Keratinocyte (primary cell): ENCODE measurements around the gene TMEM151A. TPM values are rescaled to one million over a fixed set of nuclear protein-coding genes. Genes with fewer than 3 reads are reported as not detected.

ENCODE experiments used
- DNase-seq: peaks from one replicate; pipeline ENCODE4 v3.0.0-alpha.2; 2011; ENCODE audit warnings: low read depth, missing footprints, low spot score
- FAIRE-seq: peaks from 2 replicates; lab custom pipeline; 2011; peaks lifted over from hg19 to GRCh38; lab: Jason Lieb, UNC
- H2AFZ ChIP-seq: 2 replicates; pipeline ENCODE4 v1.6.0; 2012; ENCODE audit warnings: low read length, control low read depth, inconsistent platforms; ENCODE audit not compliant: control insufficient read depth
- H3K27ac ChIP-seq: 2 replicates; pipeline ENCODE4 v1.5.1; 2011; ENCODE audit warnings: low read length; ENCODE audit not compliant: control insufficient read depth, insufficient read depth
- H3K27me3 ChIP-seq: 3 replicates; pipeline ENCODE4 v1.6.0; 2011; ENCODE audit warnings: low read length; ENCODE audit not compliant: control insufficient read depth, insufficient read depth; ENCODE audit errors: extremely low read depth
- H3K36me3 ChIP-seq, 2 experiments: 2 replicates in 1 of 2; 3 replicates in 1 of 2; pipeline ENCODE4 v1.5.1; 2011; ENCODE audit warnings: low read length in 2 of 2, mild to moderate bottlenecking in 1 of 2; ENCODE audit not compliant: control insufficient read depth in 2 of 2, insufficient read depth in 2 of 2; ENCODE audit errors: extremely low read depth in 1 of 2
- H3K4me1 ChIP-seq: 3 replicates; pipeline ENCODE4 v1.5.1; 2011; ENCODE audit warnings: low read length; ENCODE audit not compliant: control insufficient read depth, insufficient read depth; ENCODE audit errors: extremely low read depth
- H3K4me2 ChIP-seq: 3 replicates; pipeline ENCODE4 v1.6.0; 2011; ENCODE audit warnings: low read depth, low read length; ENCODE audit not compliant: control insufficient read depth, insufficient read depth; ENCODE audit errors: extremely low read depth
- H3K4me3 ChIP-seq, 3 experiments: fragments of 200-600 bp in 1 of 3; sonication (generic) in 1 of 3; 2 replicates in 2 of 3; 3 replicates in 1 of 3; pipeline ENCODE4 v1.5.1; 2011 to 2016; ENCODE audit warnings: low read length in 3 of 3, mild to moderate bottlenecking in 3 of 3, control low read depth in 2 of 3, inconsistent platforms in 1 of 3, low read depth in 1 of 3, mixed read lengths in 1 of 3, mixed run types in 1 of 3, moderate library complexity in 1 of 3; ENCODE audit not compliant: control insufficient read depth in 2 of 3, insufficient read depth in 2 of 3; ENCODE audit errors: extremely low read depth in 1 of 3
- H3K79me2 ChIP-seq: 2 replicates; pipeline ENCODE4 v1.6.0; 2012; ENCODE audit warnings: low read length; ENCODE audit not compliant: control insufficient read depth, insufficient read depth
- H3K9ac ChIP-seq: 3 replicates; pipeline ENCODE4 v1.6.0; 2011; ENCODE audit warnings: low read length; ENCODE audit not compliant: control insufficient read depth, insufficient read depth; ENCODE audit errors: extremely low read depth
- H3K9me1 ChIP-seq: 3 replicates; pipeline ENCODE4 v1.6.0; 2011; ENCODE audit warnings: low read length; ENCODE audit not compliant: control insufficient read depth, insufficient read depth; ENCODE audit errors: extremely low read depth
- H3K9me3 ChIP-seq: 2 replicates; pipeline ENCODE4 v1.5.1; 2012; ENCODE audit warnings: low read depth, low read length; ENCODE audit not compliant: control insufficient read depth
- H4K20me1 ChIP-seq: 3 replicates; pipeline ENCODE4 v1.6.0; 2011; ENCODE audit warnings: low read length; ENCODE audit not compliant: control insufficient read depth, insufficient read depth; ENCODE audit errors: extremely low read depth
- EZH2 ChIP-seq: IDR thresholded peaks from one replicate; pipeline ENCODE4 v1.6.1; 2012; ENCODE audit warnings: inconsistent platforms, mild to moderate bottlenecking, low read length, moderate library complexity
- dilution Hi-C: fragments of 300-500 bp; cut with MboI; formaldehyde crosslinking; loops from one replicate; pipeline ENCODE4 v1.7.0; 2020; ENCODE audit warnings: low sequenced_read_pairs; ENCODE audit not compliant: extremely low pct_ligation_motif_present
- polyA plus RNA-seq, 5 experiments: library from polyadenylated mRNA; depleted of rRNA in 3 of 5; stranded (reverse) in 3 of 5; stranded (forward) in 1 of 5; unstranded in 1 of 5; fragments of >200 nt; gene quantifications; 1 replicate in 1 of 5; 2 replicates in 3 of 5; 3 replicates in 1 of 5; pipeline versions ENCODE4 v1.2.1 to v1.2.3, GENCODE V29; 2011 to 2012; ENCODE audit warnings: missing spikeins in 2 of 5, low read depth in 1 of 5, low replicate concordance in 1 of 5
- TF ChIP-seq, protein P1 (sequence below), 3 experiments: IDR thresholded peaks in 1 of 3; conservative IDR thresholded peaks in 1 of 3; optimal IDR thresholded peaks in 1 of 3; 2 replicates in 2 of 3; 3 replicates in 1 of 3; pipeline versions ENCODE3 to v1.5.1; 2011; ENCODE audit warnings: low read length in 3 of 3, mild to moderate bottlenecking in 3 of 3, moderate library complexity in 2 of 3, control low read depth in 1 of 3, inconsistent platforms in 1 of 3; ENCODE audit not compliant: insufficient read depth in 2 of 3; ENCODE audit errors: extremely low read depth in 1 of 3

Gene TMEM151A
- polyA plus RNA-seq, 1 donor (not counting 4 experiments of a cell fraction or from before 2014, with no cell fraction given), result not detected

GRCh38 chr11:66271816-66272215 lies 19.9 kb upstream of the TMEM151A start:
- H3K27ac ChIP-seq, result no peak overlapping the region
- FAIRE-seq, result no peak
- no peaks in the 10 kb centered on the region for H3K27me3 ChIP-seq
- no peak for DNase-seq
- dilution Hi-C loops, result no loop called here
- peaks cover 30 to 40% of the 10 kb centered on the region in 2 experiments for H3K36me3 ChIP-seq
- H3K9me3 ChIP-seq, result no peaks in the 10 kb centered on the region
- H3K79me2 ChIP-seq, result peaks cover 32% of the 10 kb centered on the region
- H3K9ac ChIP-seq, result no peak overlapping the region
- no peak overlapping the region for H3K4me3 ChIP-seq
- H4K20me1 ChIP-seq, result peaks cover 9% of the 10 kb centered on the region
- TF ChIP-seq EZH2, result no peak
- TF ChIP-seq, protein P1, sequence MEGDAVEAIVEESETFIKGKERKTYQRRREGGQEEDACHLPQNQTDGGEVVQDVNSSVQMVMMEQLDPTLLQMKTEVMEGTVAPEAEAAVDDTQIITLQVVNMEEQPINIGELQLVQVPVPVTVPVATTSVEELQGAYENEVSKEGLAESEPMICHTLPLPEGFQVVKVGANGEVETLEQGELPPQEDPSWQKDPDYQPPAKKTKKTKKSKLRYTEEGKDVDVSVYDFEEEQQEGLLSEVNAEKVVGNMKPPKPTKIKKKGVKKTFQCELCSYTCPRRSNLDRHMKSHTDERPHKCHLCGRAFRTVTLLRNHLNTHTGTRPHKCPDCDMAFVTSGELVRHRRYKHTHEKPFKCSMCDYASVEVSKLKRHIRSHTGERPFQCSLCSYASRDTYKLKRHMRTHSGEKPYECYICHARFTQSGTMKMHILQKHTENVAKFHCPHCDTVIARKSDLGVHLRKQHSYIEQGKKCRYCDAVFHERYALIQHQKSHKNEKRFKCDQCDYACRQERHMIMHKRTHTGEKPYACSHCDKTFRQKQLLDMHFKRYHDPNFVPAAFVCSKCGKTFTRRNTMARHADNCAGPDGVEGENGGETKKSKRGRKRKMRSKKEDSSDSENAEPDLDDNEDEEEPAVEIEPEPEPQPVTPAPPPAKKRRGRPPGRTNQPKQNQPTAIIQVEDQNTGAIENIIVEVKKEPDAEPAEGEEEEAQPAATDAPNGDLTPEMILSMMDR (optimal IDR thresholded peaks at IDR 0.05 in 1 of 3, IDR thresholded peaks at IDR 0.05 in 1 of 3, conservative IDR thresholded peaks at IDR 0.05 in 1 of 3; ENCODE audit: extremely low read depth in 1 of 3, insufficient read depth in 2 of 3, low read length in 3 of 3), result no peak
- H2AFZ ChIP-seq, result no peak overlapping the region
- H3K4me2 ChIP-seq, result no peak overlapping the region
- no peaks in the 10 kb centered on the region for H3K9me1 ChIP-seq
- peaks cover 9% of the 10 kb centered on the region for H3K4me1 ChIP-seq

DNA sequence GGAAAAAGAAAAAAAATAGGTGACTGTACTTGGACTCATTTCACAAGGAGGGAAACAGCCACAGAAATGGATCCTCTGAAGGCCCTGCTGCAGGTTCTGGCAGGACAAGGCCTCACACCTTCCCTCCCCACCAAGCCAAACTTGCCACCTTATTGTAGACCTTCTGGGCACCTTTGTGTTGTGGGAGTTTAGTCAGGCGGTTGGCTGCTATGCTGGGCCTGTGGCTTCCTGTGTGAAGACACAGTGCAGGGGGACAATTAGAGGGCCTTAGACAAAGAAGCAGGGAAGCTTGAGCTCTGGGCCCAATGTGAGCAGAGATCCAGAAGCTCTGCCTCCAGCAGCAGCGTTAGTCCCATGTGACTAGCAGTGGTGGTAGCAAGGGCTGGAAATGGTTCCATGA lies 19.1 kb upstream of the TMEM151A start:
- Histone ChIP-seq H3K27me3 (no peaks in the 10 kb centered on the region), H3K9me3 (no peaks in the 10 kb centered on the region), H3K27ac (no peak overlapping the region), H3K4me2 (no peak overlapping the region), H3K9ac (no peak overlapping the region), H4K20me1 (peaks cover 12% of the 10 kb centered on the region), H3K79me2 (peaks cover 32% of the 10 kb centered on the region), H3K4me3 (no peak overlapping the region), H2AFZ (no peak overlapping the region), H3K36me3 (peaks cover 30 to 38% of the 10 kb centered on the region in 2 experiments), H3K9me1 (no peaks in the 10 kb centered on the region), H3K4me1 (peaks cover 9% of the 10 kb centered on the region)
- dilution Hi-C loops, result no loop called here
- FAIRE-seq (no peak), DNase-seq (no peak)
- no peak for TF ChIP-seq EZH2
- TF ChIP-seq, protein P1 (optimal IDR thresholded peaks at IDR 0.05 in 1 of 3, IDR thresholded peaks at IDR 0.05 in 1 of 3, conservative IDR thresholded peaks at IDR 0.05 in 1 of 3; ENCODE audit: extremely low read depth in 1 of 3, insufficient read depth in 2 of 3, low read length in 3 of 3), result no peak
